Stimulated activated CD4-positive, alpha-beta T cell treated with anti-CD3 and anti-CD28 coated beads, Interleukin-4, amount 100 ng/mL, for 4 hours (primary cell): ENCODE results near the gene AKAP13.

Source experiments
- DNase-seq, 2 experiments: peaks; one replicate each; pipeline ENCODE4 v3.0.0-alpha.2; 2020

AKAP13 gene

DNA sequence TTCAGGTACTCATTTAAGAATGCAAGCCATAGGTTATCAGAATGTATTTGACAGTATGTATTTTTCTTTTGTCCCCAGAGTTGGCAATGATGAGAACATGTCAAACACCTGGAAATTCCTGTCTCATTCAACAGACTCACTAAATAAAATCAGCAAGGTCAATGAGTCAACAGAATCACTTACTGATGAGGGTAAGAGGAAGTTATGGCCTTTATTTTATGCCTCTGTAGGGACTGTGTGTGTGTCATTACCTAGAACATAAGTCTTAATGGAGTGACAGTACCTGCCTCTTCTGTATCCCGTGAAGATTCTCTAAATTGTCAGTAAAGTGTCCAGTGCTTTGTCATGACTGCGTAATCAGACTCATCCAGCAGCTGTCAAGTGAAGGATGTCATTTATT, 336.8 kb downstream of the AKAP13 start:
- no peak for DNase-seq

DNA sequence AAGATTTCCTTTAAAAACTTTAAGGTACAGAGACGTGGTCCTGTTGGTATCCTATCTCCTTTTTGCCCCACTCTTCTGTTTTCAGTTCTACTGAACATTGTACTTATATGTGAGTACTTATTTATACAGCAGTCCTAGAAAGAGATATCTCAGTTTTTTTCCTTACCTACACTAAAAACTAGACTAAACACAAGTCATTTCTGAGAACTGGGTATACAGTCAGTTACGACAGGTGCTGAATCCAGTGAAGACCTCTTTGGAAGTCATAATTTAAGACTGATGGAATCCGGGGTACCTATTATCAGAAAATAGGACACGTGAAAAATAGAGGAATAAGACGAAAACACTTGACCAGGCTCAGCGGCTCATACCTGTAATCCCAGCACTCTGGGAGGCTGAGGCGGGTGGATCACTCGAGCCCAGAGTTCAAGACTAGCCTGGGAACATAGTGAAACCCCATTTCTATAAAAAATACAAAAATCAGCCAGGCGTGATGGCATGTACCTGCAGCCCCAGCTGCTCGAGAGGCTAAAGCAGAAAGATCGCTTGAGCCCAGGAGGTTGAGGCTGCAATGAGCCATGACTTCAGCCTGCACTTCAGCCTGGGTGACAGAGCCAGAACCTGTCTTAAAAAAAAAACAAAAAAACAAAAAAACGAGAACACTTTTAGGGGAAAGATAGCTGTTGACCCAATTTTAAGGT, 338.0 kb downstream of the AKAP13 start:
- DNase-seq, result no peak

DNA sequence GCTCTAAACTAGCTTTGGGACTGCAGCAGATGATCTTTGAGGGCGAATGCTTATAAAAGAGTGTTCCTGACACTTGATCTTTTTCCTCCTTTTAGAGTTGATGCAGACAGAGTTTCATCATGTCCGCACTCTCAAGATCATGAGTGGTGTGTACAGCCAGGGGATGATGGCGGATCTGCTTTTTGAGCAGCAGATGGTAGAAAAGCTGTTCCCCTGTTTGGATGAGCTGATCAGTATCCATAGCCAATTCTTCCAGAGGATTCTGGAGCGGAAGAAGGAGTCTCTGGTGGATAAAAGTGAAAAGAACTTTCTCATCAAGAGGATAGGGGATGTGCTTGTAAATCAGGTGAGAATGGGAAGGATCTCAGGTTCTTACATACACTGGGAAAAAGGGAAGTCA, 338.6 kb downstream of the AKAP13 start:
- no peak for DNase-seq

DNA sequence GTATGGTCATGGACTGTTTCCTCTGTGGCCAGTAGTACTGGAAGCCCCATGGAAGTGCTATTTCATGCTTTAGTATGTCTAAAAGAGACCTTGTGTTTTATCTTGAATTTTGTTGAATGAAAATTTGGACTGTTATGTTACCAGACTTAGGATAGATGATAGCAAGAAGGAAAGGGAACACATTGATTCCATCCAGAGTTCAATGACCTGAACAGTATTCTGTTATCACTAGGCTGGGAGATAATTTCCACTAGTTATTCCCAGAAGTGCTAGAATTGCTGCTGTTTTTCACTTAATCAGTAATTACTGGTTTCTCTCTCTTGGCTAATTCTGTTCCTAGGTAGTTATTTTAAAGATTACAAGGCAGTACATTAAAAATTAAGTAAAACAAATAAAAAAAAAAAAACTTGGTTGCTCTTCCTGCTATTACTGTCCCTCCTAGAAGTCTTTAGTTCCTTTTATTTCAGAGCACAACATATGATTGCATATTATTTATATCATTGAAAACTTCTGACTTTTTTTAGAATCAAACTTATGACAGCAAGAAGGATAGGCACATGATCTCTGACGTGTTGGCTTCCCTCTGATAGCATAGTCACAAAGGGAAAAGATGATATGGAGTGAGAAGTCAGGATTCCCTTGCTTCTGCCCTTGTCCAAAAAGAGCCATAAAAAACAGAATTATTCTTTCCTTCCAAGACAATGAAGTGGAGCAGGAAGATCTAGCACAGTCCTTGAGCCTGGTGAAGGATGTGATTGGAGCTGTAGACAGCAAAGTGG, 342.2 kb downstream of the AKAP13 start:
- no peak for DNase-seq

DNA sequence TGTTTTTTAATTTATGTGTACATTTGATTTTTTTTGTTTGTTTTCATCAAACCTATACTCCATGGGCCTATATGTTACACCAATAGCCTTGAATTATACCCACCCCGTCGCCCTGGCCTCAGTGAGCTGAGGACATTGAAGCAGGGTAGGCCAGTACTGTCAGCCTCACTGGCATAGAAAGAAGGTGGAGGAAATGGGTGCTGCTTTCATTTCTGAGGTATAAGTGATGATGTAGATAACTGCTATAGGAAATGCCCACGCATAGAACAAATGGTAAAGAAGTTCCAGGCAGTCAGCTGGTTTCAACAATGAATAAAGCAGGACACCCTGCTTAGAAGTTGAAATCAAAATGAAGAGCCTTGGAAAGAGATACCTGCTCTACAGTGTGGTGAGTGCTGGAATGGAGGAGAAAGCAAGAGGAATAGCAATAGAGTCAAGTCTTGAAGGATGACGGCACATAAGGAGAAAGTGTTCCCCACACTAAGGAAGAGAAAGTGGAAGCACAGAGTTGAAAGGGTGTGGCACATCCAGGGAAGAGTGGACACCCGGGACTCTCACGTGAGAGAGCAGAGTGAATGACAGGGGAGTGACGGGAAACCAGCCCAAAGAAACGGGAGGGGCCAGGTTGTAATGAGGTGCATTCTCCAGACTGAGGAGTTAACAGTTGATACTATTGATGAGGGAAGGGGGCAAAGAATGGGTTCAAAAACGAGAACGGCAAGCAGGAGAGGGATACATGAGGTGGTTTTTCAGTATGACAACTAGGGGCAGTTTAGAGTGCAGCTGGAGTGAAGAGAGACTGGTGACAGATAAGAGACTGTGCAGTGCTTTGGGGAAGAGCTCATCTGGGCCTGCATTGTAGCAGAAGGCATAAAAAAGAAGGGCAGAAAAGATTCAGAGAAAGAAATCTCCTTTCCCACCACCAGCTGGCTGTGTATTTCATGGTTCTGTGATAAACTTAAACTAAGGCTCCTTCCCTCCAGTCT, 343.9 kb downstream of the AKAP13 start:
- DNase-seq, result peak in 1 of 2 experiments; percentile 17

DNA sequence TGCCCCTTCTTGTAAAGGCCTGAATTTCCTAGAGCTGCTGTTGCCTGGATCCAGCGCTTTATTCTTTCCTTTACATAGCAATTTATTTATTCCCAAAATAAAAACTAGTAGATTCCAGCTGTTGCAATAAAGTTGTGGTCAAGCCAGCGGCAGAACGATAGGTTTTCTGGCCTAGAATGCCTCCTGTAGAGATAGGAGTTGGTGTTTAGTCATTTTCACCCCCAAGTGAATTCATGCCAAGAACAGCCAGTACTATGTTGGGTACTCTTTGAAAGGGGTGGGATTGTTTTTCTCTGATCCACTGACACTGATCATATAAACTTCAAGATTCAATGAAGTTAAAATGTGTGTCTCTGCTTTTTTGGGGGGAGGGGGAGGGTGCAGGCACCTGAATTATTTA, 344.6 kb downstream of the AKAP13 start:
- no peak for DNase-seq

DNA sequence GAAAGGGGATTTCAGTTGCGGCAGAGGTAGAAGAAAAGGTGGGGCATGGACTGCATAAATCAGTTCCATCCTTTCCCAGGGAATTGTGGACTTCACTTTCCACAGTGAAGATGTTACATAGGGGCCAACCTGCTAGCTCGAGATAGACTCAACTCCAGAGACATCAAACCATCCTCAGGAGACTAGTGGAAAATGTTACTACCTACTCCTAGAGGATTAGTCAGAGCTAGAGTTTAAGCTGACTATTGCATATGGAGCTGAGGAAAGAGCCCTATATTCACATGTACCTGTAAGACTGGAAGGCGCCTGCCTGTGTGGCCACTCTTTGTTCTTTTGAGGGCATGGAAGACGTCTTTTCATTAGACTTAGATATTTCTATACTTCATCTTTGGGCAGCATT, 345.2 kb downstream of the AKAP13 start:
- DNase-seq, result no peak

DNA sequence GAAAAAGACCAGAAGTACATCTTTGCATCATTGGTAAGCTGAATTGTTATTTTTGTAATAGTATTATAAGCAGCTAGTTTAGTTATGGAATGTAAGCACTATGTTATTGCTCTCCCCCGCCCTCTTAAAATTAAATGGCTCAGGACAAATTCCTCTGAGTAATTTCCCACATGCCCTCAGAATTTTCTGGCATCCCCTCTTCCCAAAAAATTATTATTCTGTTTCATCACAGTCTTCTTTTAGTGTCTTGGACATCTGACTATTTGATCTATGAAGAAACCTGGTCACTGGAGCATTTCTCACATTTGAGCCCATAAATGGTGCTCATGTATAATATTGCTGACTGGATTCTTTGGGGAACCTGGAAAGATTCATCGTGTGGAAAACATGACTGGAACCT, 346.1 kb downstream of the AKAP13 start:
- DNase-seq, result no peak

DNA sequence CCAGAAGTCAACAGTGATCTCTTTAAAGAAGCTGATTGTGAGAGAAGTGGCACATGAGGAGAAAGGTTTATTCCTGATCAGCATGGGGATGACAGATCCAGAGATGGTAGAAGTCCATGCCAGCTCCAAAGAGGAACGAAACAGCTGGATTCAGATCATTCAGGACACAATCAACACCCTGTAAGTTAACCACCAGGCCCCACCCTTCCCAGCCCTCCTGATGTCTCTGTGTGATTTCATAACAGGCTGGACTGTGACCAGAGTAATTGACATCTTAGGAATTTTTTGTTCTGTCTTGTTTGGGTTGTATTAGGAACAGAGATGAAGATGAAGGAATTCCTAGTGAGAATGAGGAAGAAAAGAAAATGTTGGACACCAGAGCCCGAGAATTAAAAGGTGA, 346.7 kb downstream of the AKAP13 start:
- no peak for DNase-seq

DNA sequence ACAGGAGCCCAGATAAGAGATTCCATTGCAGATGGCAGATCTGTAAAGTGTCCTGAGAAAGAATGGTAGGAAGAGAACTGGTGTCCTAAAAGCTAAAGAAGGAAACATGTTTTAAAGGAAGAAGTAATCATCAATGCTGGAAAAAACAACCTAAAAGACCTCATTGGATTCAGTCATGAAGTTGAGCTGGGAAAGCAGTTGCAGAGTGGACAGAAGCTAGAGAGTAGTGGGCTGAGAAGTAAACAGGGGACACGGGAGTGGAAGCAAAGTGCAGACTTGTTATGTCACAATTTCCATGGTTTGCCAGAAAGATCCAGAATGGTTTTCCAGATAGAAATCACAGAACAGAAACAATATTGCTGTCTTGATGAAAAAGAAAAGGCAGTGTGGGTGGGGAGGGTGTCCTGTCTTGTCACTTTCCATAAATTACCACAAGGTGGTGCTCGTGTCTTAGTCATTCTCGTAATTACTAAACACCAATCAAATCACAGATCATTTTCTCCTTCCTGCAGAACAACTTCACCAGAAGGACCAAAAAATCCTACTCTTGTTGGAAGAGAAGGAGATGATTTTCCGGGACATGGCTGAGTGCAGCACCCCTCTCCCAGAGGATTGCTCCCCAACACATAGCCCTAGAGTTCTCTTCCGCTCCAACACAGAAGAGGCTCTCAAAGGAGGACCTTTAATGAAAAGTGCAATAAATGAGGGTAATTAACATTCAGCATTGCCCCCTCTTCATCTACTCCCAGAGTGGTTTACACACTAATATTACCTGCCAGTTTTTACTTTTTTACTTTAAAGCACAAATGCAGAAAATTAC, 349.8 kb downstream of the AKAP13 start:
- peak in 1 of 2 experiments; percentile 21 for DNase-seq

DNA sequence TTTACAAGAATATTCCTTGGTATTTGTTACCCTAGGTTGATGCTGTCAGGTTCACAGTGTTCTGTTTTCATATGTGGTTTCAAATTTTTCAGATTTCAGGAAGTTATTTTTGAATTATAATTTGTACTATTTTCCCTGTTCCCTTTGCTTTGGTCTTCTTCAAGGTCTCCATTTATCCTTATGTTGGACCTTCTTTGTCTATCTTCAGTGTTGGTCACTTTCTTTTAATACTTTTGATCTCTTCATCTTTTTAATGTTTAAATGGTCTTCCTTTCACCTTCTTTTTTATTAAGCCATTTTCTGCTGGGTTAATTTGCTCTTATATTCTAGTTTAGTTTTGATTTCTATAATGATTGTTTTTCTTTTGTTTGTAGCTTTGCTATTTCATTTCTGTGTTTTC, 353.0 kb downstream of the AKAP13 start:
- DNase-seq, result no peak

DNA sequence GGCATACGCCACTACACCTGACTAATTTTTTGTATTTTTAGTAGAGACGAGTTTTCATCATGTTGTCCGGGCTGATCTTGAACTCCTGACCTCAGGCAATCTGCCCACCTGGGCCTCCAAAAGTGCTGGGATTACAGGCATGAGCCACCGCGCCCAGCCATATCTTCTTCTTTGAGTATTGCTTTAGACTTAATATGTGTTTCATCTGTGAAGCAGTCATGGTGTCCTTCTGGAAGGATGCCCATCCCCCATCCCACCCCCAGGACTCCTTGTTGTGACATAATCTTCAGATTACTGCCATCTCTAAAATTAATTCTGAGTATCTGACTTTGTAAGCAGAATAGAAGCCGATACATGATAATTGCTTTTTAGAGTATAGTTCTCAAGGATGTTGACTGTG, 356.7 kb downstream of the AKAP13 start:
- no peak for DNase-seq

DNA sequence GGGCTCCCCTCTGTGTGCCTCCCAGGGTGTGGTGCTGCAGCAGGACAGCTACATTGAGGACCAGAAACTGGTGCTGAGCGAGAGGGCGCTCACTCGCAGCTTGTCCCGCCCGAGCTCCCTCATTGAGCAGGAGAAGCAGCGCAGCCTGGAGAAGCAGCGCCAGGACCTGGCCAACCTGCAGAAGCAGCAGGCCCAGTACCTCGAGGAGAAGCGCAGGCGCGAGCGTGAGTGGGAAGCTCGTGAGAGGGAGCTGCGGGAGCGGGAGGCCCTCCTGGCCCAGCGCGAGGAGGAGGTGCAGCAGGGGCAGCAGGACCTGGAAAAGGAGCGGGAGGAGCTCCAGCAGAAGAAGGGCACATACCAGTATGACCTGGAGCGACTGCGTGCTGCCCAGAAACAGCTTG, 360.6 kb downstream of the AKAP13 start:
- DNase-seq, result no peak

DNA sequence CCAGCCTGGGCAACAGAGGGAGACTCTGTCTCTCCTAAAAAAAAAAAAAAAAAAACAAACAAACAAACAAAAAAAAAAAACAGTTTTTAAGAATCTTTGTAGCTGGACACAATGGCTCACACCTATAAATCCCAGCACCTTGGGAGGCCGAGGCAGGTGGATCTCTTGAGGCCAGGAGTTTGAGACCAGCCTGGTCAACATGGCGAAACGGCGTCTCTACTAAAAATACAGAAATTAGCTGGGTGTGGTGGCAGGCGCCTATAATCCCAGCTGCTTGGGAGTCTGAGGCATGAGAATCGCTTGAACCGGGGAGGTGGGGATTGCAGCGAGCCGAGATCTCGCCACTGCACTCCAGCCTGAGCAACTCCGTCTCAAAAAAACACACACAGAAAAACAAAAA, 361.3 kb downstream of the AKAP13 start:
- no peak for DNase-seq

DNA sequence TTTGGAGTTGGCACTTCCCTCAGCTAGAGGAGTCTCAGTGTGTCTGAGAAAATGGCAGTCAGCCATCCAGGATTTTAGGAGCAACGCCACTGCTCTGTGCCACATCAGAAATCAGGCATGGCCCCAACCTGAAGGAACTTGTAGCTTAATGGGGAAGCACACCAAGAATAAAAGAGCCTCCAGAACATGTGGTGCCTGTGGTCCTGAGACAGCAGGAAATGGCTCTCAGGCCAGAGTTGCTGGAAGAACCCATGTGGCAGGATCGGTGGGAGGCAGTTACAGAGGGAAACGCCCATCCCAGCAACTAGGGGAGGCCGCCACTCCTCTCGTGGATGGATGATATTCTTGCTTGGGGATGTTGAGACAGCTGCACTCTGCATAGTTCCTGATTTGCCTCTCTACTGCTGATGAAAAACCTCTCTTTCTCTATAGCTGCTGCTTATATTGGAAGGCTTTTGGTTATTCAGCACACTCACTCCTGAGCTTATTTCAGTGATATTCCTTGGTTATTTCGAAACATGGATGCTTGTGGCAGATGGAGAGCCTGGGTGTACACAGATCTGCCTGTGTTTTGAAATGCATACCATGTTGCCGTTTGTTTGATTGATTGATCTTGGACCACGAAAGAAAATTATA, 361.9 kb downstream of the AKAP13 start:
- no peak for DNase-seq

DNA sequence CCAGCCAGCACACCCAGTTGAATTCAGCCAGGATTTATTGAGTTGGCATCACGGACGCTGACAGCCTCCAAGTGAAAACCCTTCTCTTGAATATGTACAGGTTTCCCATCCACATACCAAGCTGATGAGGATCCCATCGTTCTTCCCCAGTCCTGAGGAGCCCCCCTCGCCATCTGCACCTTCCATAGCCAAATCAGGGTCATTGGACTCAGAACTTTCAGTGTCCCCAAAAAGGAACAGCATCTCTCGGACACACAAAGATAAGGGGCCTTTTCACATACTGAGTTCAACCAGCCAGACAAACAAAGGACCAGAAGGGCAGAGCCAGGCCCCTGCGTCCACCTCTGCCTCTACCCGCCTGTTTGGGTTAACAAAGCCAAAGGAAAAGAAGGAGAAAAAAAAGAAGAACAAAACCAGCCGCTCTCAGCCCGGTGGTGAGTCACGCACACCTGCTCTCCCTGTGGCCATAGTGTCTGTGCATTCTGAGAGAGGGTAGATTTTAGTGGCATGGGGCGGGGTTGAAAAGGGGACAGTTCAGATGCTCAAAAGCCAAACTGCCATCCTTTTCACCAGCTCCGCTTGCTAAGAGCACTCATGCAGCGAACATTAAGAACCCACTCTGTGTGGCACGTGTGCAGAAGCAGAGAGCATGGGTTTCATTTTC, 363.1 kb downstream of the AKAP13 start:
- no peak for DNase-seq

DNA sequence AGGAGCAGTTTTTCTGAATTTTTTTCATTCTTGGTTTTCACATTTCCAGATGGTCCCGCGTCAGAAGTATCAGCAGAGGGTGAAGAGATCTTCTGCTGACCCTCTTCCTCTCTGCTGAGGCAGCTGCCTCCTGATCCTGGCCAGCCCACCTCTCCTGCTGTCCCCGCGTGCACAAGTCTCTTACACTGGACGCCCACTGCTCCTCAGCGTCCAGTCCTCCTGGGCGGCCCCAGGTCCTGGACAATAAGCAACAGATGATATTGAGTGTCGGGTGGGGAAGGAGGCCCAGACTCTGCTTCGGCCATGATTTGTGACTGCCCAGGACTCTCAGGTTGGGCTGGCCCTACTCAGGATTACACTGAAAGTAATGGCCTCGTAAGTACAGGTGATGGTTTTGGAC, 364.2 kb downstream of the AKAP13 start:
- DNase-seq, result no peak

DNA sequence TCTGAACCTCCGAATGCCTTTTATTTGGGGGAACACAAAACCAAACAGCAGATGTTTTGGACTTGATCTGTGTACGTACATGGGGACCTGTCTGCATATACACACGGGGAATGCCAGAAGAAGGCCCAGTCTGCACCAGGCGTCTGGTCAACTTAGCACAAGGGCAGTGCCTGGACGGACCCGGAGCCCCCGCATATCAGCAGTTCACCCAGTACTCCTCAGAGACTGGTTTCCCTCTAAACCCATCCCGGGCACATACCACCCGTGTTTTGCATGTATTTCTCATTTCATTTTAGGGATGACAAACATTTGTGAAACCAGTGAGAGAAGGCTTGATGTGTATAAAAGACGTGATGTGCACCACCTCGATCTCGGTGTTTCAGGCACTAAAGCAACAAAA, 364.6 kb downstream of the AKAP13 start:
- no peak for DNase-seq

DNA sequence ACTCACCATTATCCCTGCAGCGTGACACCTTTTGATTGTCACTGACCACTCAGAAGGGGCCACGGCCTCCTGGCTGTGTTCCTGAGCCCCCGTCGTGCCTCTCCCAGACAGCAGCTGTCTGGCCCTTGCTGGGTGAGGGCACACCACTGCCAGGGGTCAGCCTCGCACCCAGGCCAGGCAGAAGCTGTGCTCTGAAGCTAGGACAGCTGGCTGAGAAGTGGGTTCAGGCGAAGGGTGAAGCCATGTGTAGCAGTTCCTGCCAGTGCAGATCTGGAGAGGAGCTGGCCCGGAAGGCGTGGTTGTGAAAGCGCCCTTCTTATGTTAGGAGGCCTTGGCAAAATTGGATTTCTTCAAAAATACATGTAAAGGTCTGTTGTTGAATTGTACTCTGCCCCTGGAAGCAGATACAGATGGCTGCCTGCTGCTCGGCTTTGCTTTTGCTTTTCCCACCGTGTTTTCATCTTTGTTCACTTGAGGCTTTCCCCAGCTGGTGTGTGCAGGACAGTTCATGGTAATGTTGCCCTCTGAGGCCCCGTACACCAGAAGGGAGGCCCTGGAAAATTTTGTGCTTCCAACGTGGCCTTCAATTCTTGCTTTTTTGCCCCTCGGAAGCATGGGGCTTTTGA, 365.2 kb downstream of the AKAP13 start:
- DNase-seq, result no peak

DNA sequence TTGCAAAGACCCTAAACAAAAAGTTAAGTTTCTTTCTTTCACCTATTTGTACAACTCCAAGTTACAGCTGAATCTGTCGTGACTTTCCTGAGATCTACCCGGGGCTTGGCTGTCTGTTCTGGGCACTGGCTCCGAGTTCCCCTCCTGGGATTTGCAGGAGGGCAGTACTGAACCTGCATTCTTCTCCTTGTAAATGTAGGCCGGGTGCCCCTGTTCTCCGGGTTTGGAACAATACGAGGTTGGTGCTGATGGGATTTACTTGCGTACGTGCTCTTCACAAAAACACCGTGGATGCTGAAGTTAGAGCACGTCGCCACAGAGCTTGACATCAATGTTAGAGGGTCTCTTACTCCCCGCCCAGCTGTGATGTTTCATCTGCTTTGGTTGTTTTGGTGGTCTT, 366.2 kb downstream of the AKAP13 start:
- DNase-seq, result no peak

DNA sequence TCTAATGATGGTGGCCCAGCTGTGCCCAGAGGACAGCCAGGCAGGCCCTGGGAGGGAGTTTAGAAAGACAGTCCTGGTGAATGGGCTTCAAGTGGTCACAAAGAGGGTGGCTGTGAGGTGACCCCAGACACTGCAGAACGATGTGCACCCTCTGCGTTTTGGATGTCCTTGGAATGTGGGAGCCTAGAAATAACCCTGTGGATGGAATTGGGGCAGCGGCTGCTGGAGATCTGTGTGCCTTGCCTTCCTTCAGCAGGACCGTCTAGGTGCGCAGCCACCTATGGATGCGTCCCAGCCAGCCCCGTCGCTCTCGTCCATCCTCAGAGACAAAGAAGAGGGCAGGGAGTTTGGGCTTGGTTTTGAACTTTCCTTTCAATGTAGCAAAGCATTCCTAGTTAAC, 367.8 kb downstream of the AKAP13 start:
- no peak for DNase-seq
